ENCODE measurements around the gene CHADL.

The CHADL gene

GRCh38 chr22:41254230-41254629, 13.5 kb upstream of the CHADL start:
- no peak for DNase-seq

- no peak for DNase-seq
Observed at GRCh38 chr22:41252365-41252764, 11.6 kb upstream of the CHADL start.

- no peak for DNase-seq
Observed at GRCh38 chr22:41250127-41250526, 9.4 kb upstream of the CHADL start.

- no peak for DNase-seq
Observed at GRCh38 chr22:41249442-41249841, 8.7 kb upstream of the CHADL start.

- DNase-seq = no peak
Observed at GRCh38 chr22:41248758-41249157, 8.0 kb upstream of the CHADL start.

GRCh38 chr22:41248314-41248713, 7.6 kb upstream of the CHADL start:
- DNase-seq = no peak

GRCh38 chr22:41247703-41248102, 7.0 kb upstream of the CHADL start:
- no peak for DNase-seq

GRCh38 chr22:41245917-41246499, 5.3 kb upstream of the CHADL start:
- DNase-seq = no peak

GRCh38 chr22:41243361-41243760, 2.6 kb upstream of the CHADL start:
- DNase-seq = no peak

- no peak for DNase-seq
Observed at GRCh38 chr22:41242396-41243117, 1.8 kb upstream of the CHADL start.

- DNase-seq = no peak
Observed at GRCh38 chr22:41241133-41241676, 474 bp upstream of the CHADL start.

GRCh38 chr22:41239443-41240128, 1.1 kb downstream of the CHADL start:
- no peak for DNase-seq

GRCh38 chr22:41238570-41239442, 1.9 kb downstream of the CHADL start:
- no peak for DNase-seq

GRCh38 chr22:41237707-41238569, 2.8 kb downstream of the CHADL start:
- peak; percentile 38 to 86 for DNase-seq

- DNase-seq = no peak
Observed at GRCh38 chr22:41237036-41237706, 3.6 kb downstream of the CHADL start.

GRCh38 chr22:41234815-41235695, 5.7 kb downstream of the CHADL start:
- DNase-seq = no peak

GRCh38 chr22:41231369-41231768, 9.4 kb downstream of the CHADL start:
- no peak for DNase-seq

- DNase-seq = no peak
Observed at GRCh38 chr22:41230401-41230785, 10.3 kb downstream of the CHADL start.

GRCh38 chr22:41229730-41230400, 10.9 kb downstream of the CHADL start:
- no peak for DNase-seq

GRCh38 chr22:41229215-41229614, 11.5 kb downstream of the CHADL start:
- no peak for DNase-seq

All from NCI-H526 (cell line).